Astrocyte of the cerebellum (primary cell): ENCODE data around the gene SFRP2.
A peak's percentile ranks its signal among the peaks of the same experiment; 100 is the strongest.

Source experiments
- DNase-seq: peaks from one replicate; pipeline ENCODE4 v3.0.0-alpha.2; 2011; ENCODE audit warnings: low read depth
- H3K4me3 ChIP-seq: 2 replicates; pipeline ENCODE4 v1.5.1; 2011; ENCODE audit warnings: mild to moderate bottlenecking, low read depth, low read length, moderate library complexity
- in situ Hi-C: cut with HindIII; loops from 2 replicates; pipeline ENCODE4 v1.10.0; 2017; ENCODE audit warnings: low sequenced_read_pairs
- TF ChIP-seq, protein P1 (sequence below): IDR thresholded peaks from 2 replicates; pipeline ENCODE4 v1.5.1; 2012; ENCODE audit warnings: low read length, low read depth, moderate library complexity, mild to moderate bottlenecking; ENCODE audit errors: missing control alignments

SFRP2 gene, protein sequence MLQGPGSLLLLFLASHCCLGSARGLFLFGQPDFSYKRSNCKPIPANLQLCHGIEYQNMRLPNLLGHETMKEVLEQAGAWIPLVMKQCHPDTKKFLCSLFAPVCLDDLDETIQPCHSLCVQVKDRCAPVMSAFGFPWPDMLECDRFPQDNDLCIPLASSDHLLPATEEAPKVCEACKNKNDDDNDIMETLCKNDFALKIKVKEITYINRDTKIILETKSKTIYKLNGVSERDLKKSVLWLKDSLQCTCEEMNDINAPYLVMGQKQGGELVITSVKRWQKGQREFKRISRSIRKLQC

DNA sequence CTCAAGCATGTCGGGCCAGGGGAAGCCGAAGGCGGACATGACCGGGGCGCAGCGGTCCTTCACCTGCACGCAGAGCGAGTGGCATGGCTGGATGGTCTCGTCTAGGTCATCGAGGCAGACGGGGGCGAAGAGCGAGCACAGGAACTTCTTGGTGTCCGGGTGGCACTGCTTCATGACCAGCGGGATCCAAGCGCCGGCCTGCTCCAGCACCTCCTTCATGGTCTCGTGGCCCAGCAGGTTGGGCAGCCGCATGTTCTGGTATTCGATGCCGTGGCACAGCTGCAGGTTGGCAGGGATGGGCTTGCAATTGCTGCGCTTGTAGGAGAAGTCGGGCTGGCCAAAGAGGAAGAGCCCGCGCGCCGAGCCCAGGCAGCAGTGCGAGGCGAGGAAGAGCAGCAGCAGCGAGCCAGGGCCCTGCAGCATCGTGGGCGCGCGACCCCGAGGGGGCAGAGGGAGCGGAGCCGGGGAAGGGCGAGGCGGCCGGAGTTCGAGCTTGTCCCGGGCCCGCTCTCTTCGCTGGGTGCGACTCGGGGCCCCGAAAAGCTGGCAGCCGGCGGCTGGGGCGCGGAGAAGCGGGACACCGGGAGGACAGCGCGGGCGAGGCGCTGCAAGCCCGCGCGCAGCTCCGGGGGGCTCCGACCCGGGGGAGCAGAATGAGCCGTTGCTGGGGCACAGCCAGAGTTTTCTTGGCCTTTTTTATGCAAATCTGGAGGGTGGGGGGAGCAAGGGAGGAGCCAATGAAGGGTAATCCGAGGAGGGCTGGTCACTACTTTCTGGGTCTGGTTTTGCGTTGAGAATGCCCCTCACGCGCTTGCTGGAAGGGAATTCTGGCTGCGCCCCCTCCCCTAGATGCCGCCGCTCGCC lies at the start of gene SFRP2:
Gene SFRP2 (minus strand): TSS at position 671 of the 864 bp plus-strand sequence. CDS start 248 bp downstream, at position 423.
- in situ Hi-C loops = no loop called here
- TF ChIP-seq, protein P1, sequence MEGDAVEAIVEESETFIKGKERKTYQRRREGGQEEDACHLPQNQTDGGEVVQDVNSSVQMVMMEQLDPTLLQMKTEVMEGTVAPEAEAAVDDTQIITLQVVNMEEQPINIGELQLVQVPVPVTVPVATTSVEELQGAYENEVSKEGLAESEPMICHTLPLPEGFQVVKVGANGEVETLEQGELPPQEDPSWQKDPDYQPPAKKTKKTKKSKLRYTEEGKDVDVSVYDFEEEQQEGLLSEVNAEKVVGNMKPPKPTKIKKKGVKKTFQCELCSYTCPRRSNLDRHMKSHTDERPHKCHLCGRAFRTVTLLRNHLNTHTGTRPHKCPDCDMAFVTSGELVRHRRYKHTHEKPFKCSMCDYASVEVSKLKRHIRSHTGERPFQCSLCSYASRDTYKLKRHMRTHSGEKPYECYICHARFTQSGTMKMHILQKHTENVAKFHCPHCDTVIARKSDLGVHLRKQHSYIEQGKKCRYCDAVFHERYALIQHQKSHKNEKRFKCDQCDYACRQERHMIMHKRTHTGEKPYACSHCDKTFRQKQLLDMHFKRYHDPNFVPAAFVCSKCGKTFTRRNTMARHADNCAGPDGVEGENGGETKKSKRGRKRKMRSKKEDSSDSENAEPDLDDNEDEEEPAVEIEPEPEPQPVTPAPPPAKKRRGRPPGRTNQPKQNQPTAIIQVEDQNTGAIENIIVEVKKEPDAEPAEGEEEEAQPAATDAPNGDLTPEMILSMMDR = no peak
- no peak for DNase-seq
- H3K4me3 ChIP-seq = peak within 1 kb of the TSS; percentile 38

DNA sequence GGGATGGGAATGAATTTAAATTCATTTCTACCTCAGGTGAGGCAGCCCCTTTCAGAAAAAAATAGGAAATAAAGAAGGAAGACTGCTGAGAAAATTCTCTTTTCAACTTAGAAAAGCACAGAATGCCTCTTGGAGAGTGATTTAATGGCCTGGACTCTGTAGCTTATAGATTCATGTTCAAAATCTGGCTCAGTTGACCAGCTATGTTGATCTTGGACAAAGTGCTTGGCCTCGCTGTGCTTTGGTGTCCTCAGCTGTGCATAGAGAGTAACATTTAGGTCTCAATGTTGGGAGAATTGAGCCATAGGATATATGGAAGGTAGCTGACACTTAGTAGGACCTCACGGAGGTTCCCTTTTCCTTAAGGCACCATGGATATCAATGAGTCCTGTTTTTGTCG lies 49.7 kb upstream of the SFRP2 start:
- H3K4me3 ChIP-seq = no peak overlapping the region
- in situ Hi-C loops = no loop called here
- TF ChIP-seq, protein P1 = no peak
- no peak for DNase-seq

DNA sequence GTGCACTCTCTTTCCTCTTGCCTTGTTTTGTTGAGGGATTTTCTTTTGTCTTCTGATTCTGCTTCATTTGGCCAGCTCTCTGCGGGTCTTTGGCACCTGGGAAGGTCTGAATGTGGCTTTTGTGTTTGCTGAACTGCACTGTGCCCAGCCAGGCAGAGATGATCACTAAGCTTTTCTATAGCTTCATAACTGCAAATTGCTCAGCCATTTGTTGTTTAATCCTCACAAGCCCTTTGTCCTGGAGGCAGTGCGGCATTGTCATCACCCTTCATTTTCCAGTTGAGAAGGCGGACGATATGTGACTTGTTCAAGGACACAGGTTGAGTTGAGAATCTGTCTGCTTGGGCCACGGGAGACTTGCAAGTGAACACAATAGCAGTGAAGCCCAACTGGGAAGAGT lies 46.0 kb upstream of the SFRP2 start:
- in situ Hi-C loops = no loop called here

DNA sequence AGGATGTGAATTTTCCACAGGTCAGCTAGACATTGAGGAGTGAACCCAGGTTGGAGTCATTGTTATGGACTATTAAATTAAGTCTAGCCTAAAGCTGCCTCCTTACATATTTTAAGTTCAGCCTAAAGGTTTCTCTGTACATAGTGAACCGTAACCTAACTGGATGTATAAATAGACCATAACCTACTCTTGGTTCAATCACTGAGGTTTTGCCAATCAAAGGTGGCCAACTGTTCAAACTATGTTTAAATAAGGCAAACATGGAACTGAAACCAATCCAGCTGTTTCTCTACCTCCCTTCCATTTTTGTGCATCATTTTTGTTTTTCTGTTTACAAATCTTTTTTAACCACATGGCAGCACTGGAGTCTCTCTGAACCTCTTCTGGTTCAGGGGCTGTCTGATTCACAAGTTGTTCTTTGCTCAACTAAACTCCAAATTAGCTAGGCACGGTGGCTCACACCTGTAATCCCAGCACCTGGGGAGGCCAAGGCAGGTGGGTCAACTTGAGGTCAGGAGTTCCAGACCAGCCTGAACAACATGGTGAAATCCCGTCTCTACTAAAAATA lies 43.9 kb upstream of the SFRP2 start:
- no peak overlapping the region for H3K4me3 ChIP-seq
- DNase-seq = no peak
- in situ Hi-C loops = no loop called here
- TF ChIP-seq, protein P1 = no peak

More for the DNA sequence above, 46.0 kb upstream of the SFRP2 start:
- DNase-seq = no peak
- TF ChIP-seq, protein P1 = no peak
- H3K4me3 ChIP-seq = no peak overlapping the region

DNA sequence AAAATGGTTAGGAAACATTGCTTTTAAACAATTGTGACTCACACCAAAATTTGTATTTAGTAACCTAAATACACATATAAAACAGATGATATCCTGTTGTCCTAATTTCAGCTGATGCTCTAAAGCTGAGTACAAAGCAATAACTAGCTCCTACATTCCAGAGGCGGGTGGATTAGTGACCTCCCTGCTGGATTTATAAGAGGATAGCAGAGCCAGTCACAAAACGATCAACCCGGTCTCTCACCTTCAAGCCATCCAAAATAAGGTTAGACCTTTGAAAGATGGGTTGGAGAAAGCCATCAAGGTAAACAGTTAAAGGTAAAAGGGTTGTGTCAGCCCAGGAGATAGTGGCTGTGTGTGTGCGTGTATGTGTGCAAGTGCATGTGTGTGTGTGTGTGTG lies 43.2 kb upstream of the SFRP2 start:
- TF ChIP-seq, protein P1 = no peak
- H3K4me3 ChIP-seq = no peak overlapping the region
- DNase-seq = no peak
- in situ Hi-C loops = no loop called here

DNA sequence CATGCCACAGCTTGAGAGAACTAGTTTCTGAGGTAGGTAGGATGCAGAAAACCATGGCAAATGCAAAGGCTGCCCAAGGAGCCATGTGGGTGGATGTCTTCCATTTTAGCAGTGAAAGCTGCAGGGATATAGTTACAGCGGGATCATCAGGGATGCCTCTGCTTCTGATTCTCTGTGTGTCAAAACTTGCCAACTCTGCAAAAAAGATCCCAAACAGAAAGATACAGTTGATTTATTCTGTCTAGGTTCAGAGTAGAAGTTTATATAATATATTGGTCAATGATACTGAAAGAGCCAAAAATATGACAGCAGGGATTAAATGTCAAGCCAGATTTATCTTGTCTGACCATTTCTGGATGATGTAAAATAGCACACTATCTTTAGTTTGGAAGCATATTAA lies 42.4 kb upstream of the SFRP2 start:
- DNase-seq = no peak
- no peak overlapping the region for H3K4me3 ChIP-seq
- in situ Hi-C loops = no loop called here
- TF ChIP-seq, protein P1 = no peak
